Measurements from ENCODE around the gene GALNT14.

The GALNT14 gene

DNA sequence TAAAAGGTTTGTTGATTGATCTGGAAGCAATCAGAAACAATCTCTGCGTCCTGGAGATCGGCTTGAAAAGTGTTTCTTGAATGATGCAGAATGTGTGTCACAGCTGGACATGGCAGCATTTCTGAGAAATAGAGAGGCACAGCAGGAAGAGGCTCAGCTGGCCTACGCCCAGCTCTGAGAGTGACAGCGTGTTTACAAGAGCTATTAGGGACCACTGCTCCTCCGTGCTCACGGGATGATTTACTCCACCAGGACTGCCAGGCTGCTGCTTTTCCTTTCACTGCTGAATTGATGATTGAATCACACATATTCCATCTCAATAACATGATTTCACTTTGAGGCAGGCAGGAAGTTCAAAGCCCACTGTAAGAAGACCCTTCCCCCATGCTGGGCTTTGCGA is 62.8 kb downstream of the GALNT14 start:
- TF ChIP-seq, protein P1, sequence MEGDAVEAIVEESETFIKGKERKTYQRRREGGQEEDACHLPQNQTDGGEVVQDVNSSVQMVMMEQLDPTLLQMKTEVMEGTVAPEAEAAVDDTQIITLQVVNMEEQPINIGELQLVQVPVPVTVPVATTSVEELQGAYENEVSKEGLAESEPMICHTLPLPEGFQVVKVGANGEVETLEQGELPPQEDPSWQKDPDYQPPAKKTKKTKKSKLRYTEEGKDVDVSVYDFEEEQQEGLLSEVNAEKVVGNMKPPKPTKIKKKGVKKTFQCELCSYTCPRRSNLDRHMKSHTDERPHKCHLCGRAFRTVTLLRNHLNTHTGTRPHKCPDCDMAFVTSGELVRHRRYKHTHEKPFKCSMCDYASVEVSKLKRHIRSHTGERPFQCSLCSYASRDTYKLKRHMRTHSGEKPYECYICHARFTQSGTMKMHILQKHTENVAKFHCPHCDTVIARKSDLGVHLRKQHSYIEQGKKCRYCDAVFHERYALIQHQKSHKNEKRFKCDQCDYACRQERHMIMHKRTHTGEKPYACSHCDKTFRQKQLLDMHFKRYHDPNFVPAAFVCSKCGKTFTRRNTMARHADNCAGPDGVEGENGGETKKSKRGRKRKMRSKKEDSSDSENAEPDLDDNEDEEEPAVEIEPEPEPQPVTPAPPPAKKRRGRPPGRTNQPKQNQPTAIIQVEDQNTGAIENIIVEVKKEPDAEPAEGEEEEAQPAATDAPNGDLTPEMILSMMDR (IDR thresholded peaks at IDR 0.05) = no peak
- Histone ChIP-seq H3K27ac (no peak overlapping the region), H3K4me3 (ENCODE audit: low read depth in 1 of 2, low read length in 1 of 2) (no peak overlapping the region), H3K4me1 (ENCODE audit: control insufficient read depth in 1 of 2, insufficient read depth in 1 of 2, low read depth in 1 of 2, low read length in 1 of 2) (no peaks in the 10 kb centered on the region), H3K27me3 (no peaks in the 10 kb centered on the region), H3K9me3 (no peaks in the 10 kb centered on the region), H3K36me3 (peaks cover 3% of the 10 kb centered on the region)

DNA sequence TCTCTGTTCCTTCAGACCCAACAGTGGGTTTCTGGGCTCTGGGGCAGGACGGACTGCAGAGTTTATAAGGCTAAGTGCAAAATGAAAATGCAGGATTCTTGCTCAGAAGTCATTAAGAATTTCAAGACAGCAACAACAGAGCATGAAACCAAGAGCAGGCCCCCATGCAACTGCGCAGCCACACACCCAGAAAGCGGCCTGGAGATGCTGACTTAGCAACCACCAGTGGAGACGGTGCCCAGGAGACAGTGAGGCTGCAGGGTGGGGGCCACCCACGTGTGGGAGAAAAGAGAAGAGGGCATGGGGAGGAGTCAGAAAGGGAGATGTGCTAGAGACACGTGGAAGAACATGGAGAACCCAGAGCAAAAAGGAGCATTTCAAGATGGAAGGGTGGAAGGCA is 66.5 kb downstream of the GALNT14 start:
- no peaks in the 10 kb centered on the region for H3K4me1 ChIP-seq (ENCODE audit: control insufficient read depth in 1 of 2, insufficient read depth in 1 of 2, low read depth in 1 of 2, low read length in 1 of 2)
- TF ChIP-seq, protein P1 (IDR thresholded peaks at IDR 0.05) = no peak
- H3K36me3 ChIP-seq = no peaks in the 10 kb centered on the region
- H3K27ac ChIP-seq = no peak overlapping the region
- no peaks in the 10 kb centered on the region for H3K9me3 ChIP-seq
- H3K4me3 ChIP-seq (ENCODE audit: low read depth in 1 of 2, low read length in 1 of 2) = no peak overlapping the region
- no peaks in the 10 kb centered on the region for H3K27me3 ChIP-seq

DNA sequence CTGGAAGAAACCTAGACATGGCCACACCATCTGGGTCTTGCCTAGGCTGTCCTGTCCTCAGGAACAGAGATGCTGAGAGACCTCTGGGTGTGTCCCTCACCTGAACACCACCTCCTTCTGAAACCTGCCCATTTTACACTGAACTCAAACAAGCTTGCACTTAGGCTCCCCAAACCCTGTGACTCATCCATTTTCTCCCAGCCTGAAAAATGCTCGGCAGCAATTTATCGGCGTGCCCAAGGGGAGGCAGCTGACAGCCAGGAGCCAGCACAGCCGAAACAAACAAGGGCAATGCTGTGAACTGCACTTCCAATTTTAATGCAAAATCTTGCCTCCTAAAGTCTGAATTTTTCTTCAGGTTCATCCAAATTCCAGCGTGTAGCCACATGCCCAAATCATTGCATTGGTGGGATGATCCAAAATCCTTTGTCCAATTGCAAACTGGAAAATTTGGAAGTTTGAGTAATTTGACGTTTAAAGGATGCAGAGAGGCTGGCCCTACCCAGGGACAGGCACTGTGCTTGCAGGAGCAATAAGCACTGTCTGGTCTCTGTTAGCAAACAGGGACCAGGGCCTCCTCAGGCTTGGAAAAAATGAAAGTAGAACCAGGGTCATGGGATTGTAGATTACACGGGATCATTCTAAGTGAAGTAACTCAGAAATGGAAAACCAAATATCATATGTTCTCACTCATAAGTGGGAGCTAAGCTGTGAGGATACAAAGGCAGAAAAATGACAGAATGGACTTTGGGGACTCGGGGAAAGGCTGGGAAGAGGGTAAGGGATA is 67.7 kb downstream of the GALNT14 start:
- TF ChIP-seq, protein P1 (IDR thresholded peaks at IDR 0.05) = no peak
- Histone ChIP-seq H3K27me3 (no peaks in the 10 kb centered on the region), H3K27ac (no peak overlapping the region), H3K36me3 (no peaks in the 10 kb centered on the region), H3K9me3 (no peaks in the 10 kb centered on the region), H3K4me3 (ENCODE audit: low read depth in 1 of 2, low read length in 1 of 2) (no peak overlapping the region), H3K4me1 (ENCODE audit: control insufficient read depth in 1 of 2, insufficient read depth in 1 of 2, low read depth in 1 of 2, low read length in 1 of 2) (no peaks in the 10 kb centered on the region)

DNA sequence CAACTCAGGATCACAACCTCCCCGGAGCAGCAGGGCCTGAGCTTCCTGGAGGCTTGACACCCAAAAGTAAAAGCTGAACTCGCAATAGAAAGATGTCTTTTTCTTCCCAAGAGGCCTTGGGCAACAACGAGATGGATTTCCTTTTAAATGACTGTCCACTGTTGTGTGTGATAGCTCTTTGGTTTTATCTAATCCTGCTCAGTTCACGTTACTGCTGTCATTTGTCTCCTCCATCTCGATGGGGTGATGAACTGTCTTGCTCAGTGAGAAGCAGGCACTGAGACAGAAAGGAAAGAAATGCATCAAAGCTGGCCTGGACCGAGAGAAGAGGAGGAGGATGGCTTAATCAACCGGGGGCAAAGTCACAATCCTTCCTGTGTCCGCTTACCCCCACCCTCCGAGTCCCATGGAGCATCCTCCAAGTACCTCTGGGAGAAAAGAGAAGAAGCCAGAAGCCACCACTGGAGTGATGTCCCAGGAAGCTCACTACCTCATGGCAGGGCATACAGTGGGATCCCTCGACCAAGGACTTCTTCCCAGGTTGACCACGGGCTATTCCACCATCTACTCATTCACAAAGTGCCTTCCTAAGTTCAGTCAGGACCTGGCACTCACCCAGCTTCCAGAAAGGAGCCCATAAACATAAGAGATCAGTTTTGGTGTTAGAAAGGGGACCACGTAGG is 68.5 kb downstream of the GALNT14 start:
- H3K4me1 ChIP-seq (ENCODE audit: control insufficient read depth in 1 of 2, insufficient read depth in 1 of 2, low read depth in 1 of 2, low read length in 1 of 2) = no peaks in the 10 kb centered on the region
- H3K9me3 ChIP-seq = no peaks in the 10 kb centered on the region
- no peaks in the 10 kb centered on the region for H3K36me3 ChIP-seq
- TF ChIP-seq, protein P1 (IDR thresholded peaks at IDR 0.05) = no peak
- H3K4me3 ChIP-seq (ENCODE audit: low read depth in 1 of 2, low read length in 1 of 2) = no peak overlapping the region
- no peaks in the 10 kb centered on the region for H3K27me3 ChIP-seq
- H3K27ac ChIP-seq = no peak overlapping the region

DNA sequence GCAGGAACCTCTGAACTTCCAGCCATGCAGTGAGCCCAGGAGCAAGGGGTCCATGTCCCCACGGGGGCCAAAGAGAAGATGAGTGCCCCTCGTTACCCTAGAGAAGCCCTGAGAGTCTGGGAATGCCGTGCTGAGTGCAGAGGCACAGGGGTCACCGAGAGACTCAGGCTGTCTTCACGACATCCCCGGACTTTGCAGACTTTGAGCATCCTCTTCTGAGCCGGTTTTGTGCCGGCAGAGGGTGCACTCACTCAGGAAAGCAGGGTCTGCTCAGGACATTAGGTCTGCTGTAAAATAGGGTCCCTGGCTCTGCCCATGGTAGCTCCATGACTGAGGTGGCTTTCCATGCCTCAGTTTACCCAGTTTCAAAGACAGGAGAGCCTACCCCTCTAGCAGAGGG is 71.0 kb downstream of the GALNT14 start:
- Histone ChIP-seq H3K27ac (no peak overlapping the region), H3K9me3 (no peaks in the 10 kb centered on the region), H3K36me3 (no peaks in the 10 kb centered on the region), H3K27me3 (no peaks in the 10 kb centered on the region), H3K4me1 (ENCODE audit: control insufficient read depth in 1 of 2, insufficient read depth in 1 of 2, low read depth in 1 of 2, low read length in 1 of 2) (no peaks in the 10 kb centered on the region), H3K4me3 (ENCODE audit: low read depth in 1 of 2, low read length in 1 of 2) (no peak overlapping the region)
- TF ChIP-seq, protein P1 (IDR thresholded peaks at IDR 0.05) = no peak

Data from neutrophil (primary cell).